Activated naive CD8-positive, alpha-beta T cell (primary cell): ENCODE measurements around the gene ZIC3.
"Not testable (repeated sequence)": the region's sequence is repeated elsewhere in the genome, so short reads cannot be mapped to it uniquely, and the experiment has no call there.

ENCODE experiments used
- H3K27ac Mint-ChIP-seq: one replicate; pipeline ENCODE4 v1.8.0; 2021; ENCODE audit warnings: mixed read lengths
- H3K27me3 Mint-ChIP-seq: one replicate; pipeline ENCODE4 v1.8.0; 2021; ENCODE audit warnings: mixed read lengths
- H3K36me3 Mint-ChIP-seq: one replicate; pipeline ENCODE4 v1.8.0; 2021; ENCODE audit warnings: mixed read lengths
- H3K4me1 Mint-ChIP-seq: one replicate; pipeline ENCODE4 v1.8.0; 2021; ENCODE audit warnings: low read depth, mixed read lengths
- H3K4me3 Mint-ChIP-seq: one replicate; pipeline ENCODE4 v1.8.0; 2021; ENCODE audit warnings: mild to moderate bottlenecking, mixed read lengths
- H3K9me3 Mint-ChIP-seq: one replicate; pipeline ENCODE4 v1.8.0; 2021; ENCODE audit warnings: low read depth, mixed read lengths

The ZIC3 gene

DNA sequence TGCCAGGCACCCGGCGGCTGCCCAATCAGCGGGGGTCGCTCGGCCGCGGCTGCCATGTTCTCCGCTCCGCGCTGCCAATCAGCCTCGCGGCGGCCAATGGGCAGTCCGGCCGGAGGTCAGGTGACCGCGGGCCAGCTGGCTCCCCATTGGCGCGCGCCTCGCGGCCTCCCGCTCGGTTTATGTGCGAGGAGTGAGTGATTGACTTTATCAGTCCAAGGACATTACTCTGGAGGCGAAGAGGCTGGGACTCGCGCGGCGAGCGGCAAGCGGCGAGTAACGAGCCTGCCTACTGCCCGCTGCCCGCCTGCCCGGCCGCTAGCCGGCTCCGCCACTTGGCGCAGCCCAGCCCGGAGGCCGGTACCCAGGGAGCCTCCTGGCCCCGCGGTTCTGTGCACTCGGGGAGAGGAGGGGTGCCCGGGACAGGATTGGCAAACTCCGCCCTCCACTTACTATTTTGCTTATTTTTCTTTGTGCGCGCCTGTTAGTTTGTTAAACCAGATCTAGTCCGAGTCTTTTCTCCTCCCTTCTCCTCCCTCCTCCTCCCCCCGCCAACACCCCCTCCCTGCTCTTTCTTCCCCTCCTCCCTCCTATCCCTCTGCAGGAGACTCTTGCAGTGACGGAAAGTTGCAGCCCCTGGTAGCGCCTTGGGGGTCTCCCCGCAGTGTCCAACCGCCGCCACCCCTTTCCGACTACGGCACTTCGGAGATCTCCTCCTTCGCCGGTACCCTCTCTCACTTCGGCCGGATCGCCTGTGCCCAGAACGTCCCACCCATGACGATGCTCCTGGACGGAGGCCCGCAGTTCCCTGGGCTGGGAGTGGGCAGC lies at the start of gene ZIC3:
ZIC3 (plus strand) TSS at position 207 of the 825 bp plus-strand sequence; CDS start at position 772, 565 bp downstream.
- H3K27ac Mint-ChIP-seq, result peak within 1 kb of the TSS; percentile 50

DNA sequence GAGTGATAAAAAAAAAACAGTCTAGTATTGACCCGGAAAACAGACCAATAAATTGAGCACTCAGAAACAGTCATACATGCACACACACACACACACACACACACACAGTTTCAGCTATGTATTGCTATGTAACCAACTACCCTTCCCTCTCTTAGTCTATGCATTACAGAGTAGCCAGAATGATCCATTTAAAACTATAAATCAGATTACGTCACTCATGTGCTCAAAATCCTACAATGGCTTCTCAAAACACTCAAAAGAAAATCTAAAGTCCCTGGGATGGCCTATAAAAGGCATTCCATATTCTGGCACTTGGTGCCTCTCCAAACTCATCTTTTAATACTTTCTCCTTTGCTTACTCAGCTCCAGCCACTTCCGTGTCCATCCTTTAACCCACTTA lies 46.5 kb upstream of the ZIC3 start:
- H3K27ac Mint-ChIP-seq, result no peak overlapping the region
- peaks cover 1% of the 10 kb centered on the region for H3K27me3 Mint-ChIP-seq
- no peaks in the 10 kb centered on the region for H3K36me3 Mint-ChIP-seq
- H3K9me3 Mint-ChIP-seq, result no peaks in the 10 kb centered on the region
- no peak overlapping the region for H3K4me3 Mint-ChIP-seq
- no peaks in the 10 kb centered on the region for H3K4me1 Mint-ChIP-seq

More for the DNA sequence above, at the start of gene ZIC3:
- Mint-ChIP-seq H3K4me1 (peaks cover 24% of the 10 kb centered on the region), H3K27me3 (peaks cover 25% of the 10 kb centered on the region), H3K4me3 (peak within 1 kb of the TSS; percentile 80), H3K36me3 (no peaks in the 10 kb centered on the region), H3K9me3 (no peaks in the 10 kb centered on the region)

DNA sequence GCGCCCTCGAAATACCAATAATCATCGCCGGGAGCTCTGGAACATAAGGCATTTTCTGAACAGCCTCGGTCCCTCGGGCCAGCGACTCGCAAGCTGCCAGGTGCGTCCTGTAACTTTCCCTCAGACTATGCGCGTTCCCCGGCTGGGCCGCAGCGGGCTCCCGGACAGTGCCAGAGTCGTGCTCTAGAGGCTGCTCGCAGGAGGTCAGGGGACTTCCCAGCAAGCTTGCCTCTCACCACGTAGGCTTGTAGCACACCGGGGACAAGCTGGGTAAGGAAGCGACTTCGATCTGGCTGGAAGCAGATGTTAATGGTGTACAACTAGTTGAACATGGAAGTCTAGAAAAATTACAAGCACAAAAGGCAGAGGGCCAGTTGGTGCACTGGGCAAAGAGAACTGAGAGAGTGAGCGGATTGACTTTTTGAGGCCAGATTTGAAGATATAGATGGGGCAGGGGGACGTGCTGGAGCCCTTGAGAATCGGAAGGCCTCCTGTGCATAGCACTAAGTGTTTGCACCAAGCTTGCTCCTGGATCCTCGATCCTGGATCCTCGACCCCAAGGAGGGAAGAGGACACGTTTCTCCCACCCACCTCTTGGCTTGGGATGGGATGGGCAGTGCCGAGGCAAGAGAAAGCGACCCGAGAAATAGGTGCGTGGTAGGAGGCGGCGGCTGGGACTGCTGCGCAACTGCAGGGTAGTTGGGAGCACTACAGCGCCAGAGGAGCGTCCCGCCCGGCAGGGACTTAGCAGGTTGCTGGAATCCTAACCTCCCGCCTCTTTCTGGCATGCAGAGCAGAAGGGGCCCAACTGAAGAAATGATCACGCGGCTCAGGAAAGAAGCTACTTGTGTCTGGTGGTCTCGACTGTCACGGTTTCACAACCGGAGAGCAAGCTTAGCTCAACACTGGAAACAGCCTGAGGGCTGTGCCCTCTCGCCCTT lies 19.9 kb upstream of the ZIC3 start:
- Mint-ChIP-seq H3K36me3 (no peaks in the 10 kb centered on the region), H3K9me3 (no peaks in the 10 kb centered on the region), H3K27me3 (peaks cover 17% of the 10 kb centered on the region), H3K4me1 (peaks cover 13% of the 10 kb centered on the region), H3K27ac (no peak overlapping the region), H3K4me3 (no peak overlapping the region)

DNA sequence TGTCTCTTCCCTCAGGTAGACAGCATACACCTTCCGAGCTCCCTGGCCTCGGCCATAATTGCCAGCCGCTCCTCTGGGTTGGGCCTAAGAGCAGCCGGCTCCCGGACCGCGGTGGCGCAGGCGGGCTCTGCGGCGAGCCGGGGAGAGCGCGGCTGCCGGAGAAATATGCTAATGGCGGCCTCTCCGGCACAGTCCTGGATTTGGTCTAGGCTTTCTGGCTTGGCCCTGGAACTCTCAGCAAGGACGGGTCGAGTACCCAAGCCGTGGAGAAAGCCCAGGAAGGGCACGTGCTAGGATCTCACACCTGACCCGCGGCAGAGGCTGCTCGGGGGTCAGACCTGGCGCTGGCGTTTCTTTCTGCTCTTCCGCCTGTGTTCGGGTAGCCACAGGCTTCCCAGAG lies 18.6 kb upstream of the ZIC3 start:
- no peaks in the 10 kb centered on the region for H3K36me3 Mint-ChIP-seq
- no peak overlapping the region for H3K27ac Mint-ChIP-seq
- no peaks in the 10 kb centered on the region for H3K9me3 Mint-ChIP-seq
- peak overlapping the region; percentile 13 for H3K4me3 Mint-ChIP-seq
- H3K4me1 Mint-ChIP-seq, result peaks cover 16% of the 10 kb centered on the region
- peaks cover 22% of the 10 kb centered on the region for H3K27me3 Mint-ChIP-seq

DNA sequence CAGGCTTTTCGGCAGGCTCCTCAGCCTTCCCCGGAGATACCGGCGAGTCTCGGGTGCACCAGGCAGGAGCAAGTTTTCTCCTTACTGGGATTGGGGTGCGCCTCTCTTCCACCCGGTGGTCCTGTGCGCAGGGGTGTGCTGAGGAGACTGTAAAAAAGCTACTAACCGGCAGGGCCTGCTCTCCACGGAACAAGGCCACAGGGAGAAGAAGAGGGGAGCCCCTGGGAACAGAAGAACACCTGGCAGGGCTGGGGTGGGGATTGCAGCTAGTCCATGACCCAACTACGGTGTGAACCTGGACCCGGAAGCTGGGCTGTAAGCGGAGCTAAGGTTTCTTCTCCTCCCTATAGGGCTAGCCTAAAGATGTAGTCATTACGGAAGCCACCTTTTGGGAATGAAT lies 17.7 kb upstream of the ZIC3 start:
- Mint-ChIP-seq H3K4me1 (peaks cover 16% of the 10 kb centered on the region), H3K4me3 (no peak overlapping the region), H3K9me3 (no peaks in the 10 kb centered on the region), H3K36me3 (no peaks in the 10 kb centered on the region), H3K27ac (no peak overlapping the region), H3K27me3 (peaks cover 21% of the 10 kb centered on the region)

DNA sequence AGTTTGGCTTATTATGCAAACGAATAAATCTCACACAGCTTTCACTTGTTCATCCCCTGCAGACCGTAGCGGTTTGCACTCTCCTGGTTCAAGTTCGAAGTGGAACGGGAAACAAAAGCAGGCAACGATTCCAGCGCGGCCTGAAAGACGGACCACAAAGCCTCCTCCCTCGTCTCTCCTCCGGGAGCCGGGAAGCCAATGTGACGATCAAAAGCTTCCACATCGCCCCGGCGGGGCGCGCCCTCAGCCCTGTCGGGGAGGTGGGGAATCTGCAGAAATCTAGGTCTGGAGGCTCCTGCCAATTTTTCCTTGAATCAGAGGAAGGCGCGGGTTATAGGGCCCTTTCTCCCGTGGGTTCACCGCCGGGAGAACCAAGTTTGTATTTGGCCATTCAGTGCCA lies 16.9 kb upstream of the ZIC3 start:
- no peaks in the 10 kb centered on the region for H3K9me3 Mint-ChIP-seq
- no peaks in the 10 kb centered on the region for H3K36me3 Mint-ChIP-seq
- H3K4me3 Mint-ChIP-seq, result no peak overlapping the region
- peaks cover 19% of the 10 kb centered on the region for H3K27me3 Mint-ChIP-seq
- H3K4me1 Mint-ChIP-seq, result peaks cover 16% of the 10 kb centered on the region
- no peak overlapping the region for H3K27ac Mint-ChIP-seq

DNA sequence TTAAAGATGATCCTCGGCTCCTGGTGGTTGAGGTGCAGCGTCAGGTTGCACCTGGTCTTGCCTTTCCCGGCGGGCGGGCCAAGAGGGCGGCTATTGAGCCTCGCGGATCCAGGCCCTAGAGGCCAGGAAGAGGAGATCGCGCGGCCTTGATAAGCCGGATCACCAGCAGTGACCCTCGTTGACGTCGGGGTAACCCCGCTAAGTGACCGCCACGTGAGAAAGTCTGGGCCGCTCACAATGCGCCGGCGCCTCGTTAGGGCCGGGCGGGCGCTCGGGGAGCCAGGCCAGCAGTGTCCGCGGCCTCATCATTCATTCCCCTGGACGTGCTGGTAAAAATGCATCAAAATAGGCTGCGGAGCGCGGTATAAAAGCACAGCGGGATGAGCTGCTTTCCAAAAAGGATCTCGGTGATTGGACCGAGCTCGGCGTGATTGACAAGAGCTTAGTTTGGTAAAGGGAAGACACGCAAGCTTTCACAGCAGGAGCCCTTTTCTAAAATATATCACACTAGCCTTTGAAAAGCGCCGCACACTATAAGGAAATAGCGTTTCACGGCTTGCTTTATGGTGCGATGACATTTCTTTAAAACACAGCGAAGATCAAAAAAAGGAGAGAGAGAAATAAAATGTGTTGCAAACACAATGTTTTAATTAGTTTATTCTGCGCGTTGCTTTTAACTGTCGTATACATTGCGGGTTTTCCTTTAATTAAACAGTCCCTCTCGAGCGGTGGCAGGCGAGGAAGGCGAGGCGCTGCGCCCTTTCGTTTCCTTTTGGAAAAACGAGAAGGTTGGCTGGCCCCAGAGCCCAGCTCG lies 15.9 kb upstream of the ZIC3 start:
- peaks cover 17% of the 10 kb centered on the region for H3K27me3 Mint-ChIP-seq
- H3K27ac Mint-ChIP-seq, result no peak overlapping the region
- no peaks in the 10 kb centered on the region for H3K9me3 Mint-ChIP-seq
- no peaks in the 10 kb centered on the region for H3K36me3 Mint-ChIP-seq
- peak overlapping the region; percentile 44 for H3K4me3 Mint-ChIP-seq
- peaks cover 16% of the 10 kb centered on the region for H3K4me1 Mint-ChIP-seq

DNA sequence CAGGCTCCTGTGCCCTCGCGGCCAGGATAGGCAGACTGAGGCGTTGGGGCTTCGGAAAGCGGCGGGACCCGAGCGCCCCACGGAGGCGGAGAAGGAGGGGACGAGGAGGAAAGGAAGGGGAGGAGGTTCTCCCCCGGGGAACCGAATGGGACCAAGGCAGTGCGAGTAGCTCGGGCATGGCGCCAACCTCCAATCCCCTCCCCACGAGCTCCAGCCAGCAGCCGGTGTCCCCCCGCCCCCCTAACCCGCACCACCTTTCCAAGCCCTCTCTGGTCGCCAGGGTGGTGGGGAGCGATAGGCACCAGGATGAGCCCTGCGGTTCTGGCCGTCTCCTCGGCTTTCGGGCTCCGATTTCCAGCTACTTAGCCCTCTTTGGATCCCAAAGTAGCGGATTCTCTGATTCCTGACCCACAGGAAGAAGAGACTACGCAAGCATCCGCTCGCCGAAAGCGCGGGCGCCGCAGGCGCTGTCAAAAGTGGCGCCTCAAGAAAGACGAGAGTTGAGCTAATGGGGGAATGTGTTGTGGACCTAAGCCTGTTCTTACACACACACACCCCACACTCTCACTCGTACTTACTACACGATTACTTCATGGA lies 15.2 kb upstream of the ZIC3 start:
- H3K27me3 Mint-ChIP-seq, result peaks cover 16% of the 10 kb centered on the region
- no peaks in the 10 kb centered on the region for H3K36me3 Mint-ChIP-seq
- no peak overlapping the region for H3K27ac Mint-ChIP-seq
- H3K4me1 Mint-ChIP-seq, result peaks cover 16% of the 10 kb centered on the region
- H3K9me3 Mint-ChIP-seq, result no peaks in the 10 kb centered on the region
- peak overlapping the region; percentile 46 for H3K4me3 Mint-ChIP-seq

DNA sequence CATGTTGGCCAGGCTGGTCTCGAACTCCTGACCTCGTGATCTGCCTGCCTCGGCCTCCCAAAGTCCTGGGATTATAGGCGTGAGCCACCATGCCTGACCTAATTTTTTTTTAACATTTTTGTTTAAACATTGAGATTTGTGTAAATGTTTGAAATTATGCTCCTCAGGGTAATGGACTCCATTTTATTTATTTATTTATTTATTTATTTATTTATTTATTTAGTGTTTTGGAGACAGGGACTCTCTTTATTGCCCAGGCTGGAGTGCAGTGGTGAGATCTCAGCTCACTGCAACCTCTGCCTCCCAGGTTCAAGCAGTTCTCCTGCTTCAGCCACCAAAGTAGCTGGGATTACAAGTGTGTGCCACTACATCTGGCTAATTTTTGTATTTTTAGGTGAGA lies 13.8 kb upstream of the ZIC3 start:
- not testable (repeated sequence) for H3K4me3 Mint-ChIP-seq, H3K9me3 Mint-ChIP-seq, H3K36me3 Mint-ChIP-seq, H3K27me3 Mint-ChIP-seq, H3K27ac Mint-ChIP-seq
- peaks cover 15% of the 10 kb centered on the region for H3K4me1 Mint-ChIP-seq

DNA sequence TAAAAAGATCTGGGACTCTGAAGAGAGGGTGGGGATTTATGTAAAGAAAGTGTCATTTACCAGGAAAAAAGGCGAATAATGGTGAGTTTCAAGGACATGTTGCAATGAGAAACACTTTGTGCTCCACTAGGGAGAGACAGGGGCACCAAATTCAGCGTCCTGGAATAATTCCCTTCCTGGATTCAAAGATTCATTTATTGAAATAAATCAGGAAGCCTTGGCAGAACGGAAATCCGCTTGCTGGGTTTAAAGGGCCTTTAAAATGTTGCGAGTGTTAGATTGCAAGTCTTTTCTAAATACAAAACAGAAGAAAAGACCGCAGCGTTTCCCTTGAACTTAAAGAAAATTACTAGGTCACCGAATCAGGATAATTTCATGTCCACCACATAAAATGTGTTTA lies 3.8 kb upstream of the ZIC3 start:
- H3K9me3 Mint-ChIP-seq, result no peaks in the 10 kb centered on the region
- no peak overlapping the region for H3K27ac Mint-ChIP-seq
- no peaks in the 10 kb centered on the region for H3K36me3 Mint-ChIP-seq
- no peak overlapping the region for H3K4me3 Mint-ChIP-seq
- peaks cover 9% of the 10 kb centered on the region for H3K4me1 Mint-ChIP-seq
- H3K27me3 Mint-ChIP-seq, result peaks cover 11% of the 10 kb centered on the region

DNA sequence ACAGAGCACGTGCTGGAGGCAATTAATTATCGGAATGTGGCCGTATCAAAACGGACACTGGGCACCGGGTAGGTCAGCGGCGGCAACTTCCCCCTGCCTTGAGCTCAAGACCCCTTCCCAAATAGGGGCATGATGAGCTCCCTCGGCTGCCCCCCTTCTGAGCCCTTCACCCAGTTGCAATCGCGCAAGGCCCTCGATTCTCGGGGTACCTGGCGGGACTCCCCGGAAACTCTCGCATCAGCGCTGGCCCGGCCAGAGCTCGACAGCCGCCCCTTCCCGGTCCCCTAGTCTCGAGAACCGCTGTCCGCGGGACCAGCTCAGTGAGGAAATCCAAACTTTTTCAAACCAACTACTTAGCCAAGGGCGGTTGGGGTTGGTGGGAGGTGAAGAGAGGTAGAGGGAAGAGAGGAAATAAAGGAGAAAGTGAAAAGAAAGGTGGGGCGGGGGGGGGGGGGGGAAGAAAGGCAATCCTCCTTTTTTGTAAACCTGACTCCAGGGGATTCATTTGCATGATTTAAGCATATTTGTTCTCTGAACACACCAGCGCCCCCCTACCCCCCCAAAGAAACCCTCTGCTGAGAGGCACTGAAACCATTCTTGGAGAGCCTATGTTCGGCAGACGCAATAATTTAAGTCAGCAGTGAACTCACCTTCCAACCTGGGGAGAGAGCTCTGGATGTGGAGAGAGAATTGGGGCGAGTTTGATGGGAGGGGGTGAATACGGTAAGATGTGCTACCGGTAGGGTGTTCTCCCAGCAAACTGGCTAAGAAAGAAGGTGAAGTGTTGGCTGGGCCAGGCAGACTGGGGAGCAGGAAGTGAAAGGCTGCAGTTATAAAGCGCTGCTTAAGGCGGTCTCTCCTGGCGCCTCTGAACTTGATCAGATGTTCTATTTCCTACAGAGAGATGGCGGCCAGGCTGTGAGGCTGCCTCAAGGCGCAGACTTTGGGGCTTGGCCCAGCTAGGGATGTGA lies 2.0 kb upstream of the ZIC3 start:
- Mint-ChIP-seq H3K4me3 (no peak overlapping the region), H3K27me3 (peaks cover 18% of the 10 kb centered on the region), H3K36me3 (no peaks in the 10 kb centered on the region), H3K4me1 (peaks cover 23% of the 10 kb centered on the region), H3K27ac (no peak overlapping the region), H3K9me3 (no peaks in the 10 kb centered on the region)

DNA sequence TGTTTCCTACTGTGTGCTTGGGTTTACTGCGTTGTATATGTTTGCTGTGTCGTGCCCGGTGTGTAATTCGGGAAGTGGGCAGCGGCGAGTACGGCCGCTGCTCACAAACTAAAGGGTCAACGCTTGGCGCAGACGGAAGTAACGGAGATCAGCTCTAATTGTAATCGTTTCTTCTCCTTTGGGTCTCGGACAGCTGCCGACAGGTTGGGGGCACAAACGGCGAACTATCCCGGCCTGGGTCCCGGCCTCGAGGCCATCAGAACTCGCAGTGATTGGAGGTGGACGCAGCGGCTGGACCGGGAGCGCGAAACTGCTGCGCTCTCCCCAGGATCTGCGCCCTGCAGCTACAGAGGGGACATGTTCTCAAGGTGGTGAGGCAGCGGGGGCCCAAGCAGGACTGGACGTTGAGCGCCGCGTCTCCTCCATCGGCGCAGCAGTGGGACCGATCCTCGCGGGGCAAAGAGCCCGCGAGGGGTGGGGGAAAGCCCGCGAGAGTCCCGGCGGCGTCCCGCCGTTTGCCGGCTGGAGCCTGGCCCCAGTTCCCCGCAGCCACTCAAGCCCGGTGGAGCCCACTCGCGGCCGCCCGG lies 516 bp upstream of the ZIC3 start:
- H3K27ac Mint-ChIP-seq, result peak overlapping the region; percentile 50
- peak overlapping the region; percentile 80 for H3K4me3 Mint-ChIP-seq
- no peaks in the 10 kb centered on the region for H3K36me3 Mint-ChIP-seq

More for the DNA sequence above, 516 bp upstream of the ZIC3 start:
- H3K27me3 Mint-ChIP-seq, result peaks cover 23% of the 10 kb centered on the region
- H3K9me3 Mint-ChIP-seq, result no peaks in the 10 kb centered on the region
- H3K4me1 Mint-ChIP-seq, result peaks cover 24% of the 10 kb centered on the region
